Measurements from ENCODE around the gene THOC5.
"Not testable (repeated sequence)": the region's sequence is repeated elsewhere in the genome, so short reads cannot be mapped to it uniquely, and the experiment has no call there.

The THOC5 gene

GRCh38 chr22:29503811-29504372, 49.7 kb downstream of the THOC5 start:
- no peak for DNase-seq

GRCh38 chr22:29499852-29500251, 53.7 kb downstream of the THOC5 start:
- no peak for DNase-seq

- no peak for DNase-seq
These were observed 59.9 kb downstream of the THOC5 start for GRCh38 chr22:29493636-29494035.

GRCh38 chr22:29491012-29491411, 62.5 kb downstream of the THOC5 start:
- no peak for DNase-seq

DNA sequence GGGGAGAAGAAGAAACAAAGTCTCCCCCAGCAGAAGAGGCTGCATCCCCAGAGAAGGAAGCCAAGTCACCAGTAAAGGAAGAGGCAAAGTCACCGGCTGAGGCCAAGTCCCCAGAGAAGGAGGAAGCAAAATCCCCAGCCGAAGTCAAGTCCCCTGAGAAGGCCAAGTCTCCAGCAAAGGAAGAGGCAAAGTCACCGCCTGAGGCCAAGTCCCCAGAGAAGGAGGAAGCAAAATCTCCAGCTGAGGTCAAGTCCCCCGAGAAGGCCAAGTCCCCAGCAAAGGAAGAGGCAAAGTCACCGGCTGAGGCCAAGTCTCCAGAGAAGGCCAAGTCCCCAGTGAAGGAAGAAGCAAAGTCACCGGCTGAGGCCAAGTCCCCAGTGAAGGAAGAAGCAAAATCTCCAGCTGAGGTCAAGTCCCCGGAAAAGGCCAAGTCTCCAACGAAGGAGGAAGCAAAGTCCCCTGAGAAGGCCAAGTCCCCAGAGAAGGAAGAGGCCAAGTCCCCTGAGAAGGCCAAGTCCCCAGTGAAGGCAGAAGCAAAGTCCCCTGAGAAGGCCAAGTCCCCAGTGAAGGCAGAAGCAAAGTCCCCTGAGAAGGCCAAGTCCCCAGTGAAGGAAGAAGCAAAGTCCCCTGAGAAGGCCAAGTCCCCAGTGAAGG, 64.3 kb downstream of the THOC5 start:
- not testable (repeated sequence) for DNase-seq

GRCh38 chr22:29487426-29487986, 66.1 kb downstream of the THOC5 start:
- no peak for DNase-seq

- no peak for DNase-seq
These were observed 68.1 kb downstream of the THOC5 start for GRCh38 chr22:29485448-29485847.

- DNase-seq = no peak
These were observed 68.9 kb downstream of the THOC5 start for GRCh38 chr22:29484642-29485041.

DNA sequence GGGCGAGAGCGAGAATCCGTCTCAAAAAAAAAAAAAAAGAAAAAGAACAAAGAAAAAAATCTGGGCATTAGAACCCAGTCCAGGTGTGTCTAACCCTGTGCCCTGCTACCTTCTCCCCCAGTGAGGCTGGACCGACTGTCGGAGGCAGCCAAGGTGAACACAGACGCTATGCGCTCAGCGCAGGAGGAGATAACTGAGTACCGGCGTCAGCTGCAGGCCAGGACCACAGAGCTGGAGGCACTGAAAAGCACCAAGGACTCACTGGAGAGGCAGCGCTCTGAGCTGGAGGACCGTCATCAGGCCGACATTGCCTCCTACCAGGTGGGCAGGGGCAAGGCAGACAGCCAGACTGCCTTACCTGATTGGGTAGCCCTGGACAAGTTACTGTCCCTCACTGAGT, 70.3 kb downstream of the THOC5 start:
- no peak for DNase-seq

GRCh38 chr22:29482726-29483125, 70.8 kb downstream of the THOC5 start:
- DNase-seq = no peak

DNA sequence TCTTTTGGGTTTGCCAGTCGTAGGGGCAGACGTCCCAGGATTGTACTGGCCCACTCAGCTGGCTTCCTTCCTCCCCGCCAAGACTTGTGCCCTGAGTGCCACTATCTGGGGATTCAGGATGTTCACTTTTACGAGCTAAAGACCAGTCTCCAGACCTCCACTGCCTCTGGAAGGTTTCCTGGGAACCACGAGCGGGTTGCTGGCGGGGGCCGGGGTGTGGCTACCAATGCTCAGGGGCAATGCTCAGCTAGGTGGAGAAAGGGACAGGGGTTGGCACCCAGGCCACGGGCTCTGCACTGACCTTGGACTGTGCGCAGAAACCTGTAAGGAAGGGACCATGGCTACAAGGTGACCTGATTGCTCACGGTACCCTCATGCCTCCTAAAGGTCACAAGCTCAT, 71.3 kb downstream of the THOC5 start:
- no peak for DNase-seq

DNA sequence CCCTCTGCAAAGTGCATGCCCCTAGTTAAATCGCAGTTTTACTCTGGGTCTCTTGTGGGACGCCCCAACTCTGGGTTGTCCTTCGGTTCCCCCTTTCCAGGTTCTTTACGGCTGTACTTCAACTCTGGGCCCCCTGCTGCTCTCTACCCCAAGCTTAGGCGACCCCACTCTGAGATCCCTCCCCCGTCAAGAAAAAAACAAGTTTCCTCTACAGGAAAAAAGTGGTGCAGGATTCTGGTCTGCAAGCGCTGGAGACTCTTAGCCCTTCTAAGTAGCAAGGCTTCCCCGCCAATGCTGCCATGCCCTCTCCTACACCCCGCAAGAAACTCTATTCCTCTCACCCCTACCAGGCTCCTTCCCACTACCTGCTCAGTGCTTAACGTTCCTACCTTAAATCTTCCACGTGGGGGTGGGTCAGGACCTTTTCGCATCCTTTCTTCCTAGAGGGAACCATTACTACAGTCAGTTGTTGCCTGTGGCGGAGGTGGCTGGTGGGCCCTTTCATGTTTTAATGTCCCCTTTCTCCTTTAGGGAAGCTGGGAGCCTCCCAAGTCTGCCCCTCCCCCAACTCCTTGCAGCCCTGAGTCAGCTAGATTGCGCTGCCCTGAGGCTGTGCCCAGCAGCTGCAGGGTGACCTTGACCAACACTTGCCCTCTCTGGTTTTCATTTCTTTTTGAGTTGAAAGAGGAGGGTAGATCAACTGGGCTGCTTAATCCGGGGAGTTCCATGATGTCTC, 72.1 kb downstream of the THOC5 start:
- no peak for DNase-seq

- no peak for DNase-seq
These were observed 72.9 kb downstream of the THOC5 start for GRCh38 chr22:29480512-29481264.

DNA sequence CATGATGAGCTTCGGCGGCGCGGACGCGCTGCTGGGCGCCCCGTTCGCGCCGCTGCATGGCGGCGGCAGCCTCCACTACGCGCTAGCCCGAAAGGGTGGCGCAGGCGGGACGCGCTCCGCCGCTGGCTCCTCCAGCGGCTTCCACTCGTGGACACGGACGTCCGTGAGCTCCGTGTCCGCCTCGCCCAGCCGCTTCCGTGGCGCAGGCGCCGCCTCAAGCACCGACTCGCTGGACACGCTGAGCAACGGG, 73.4 kb downstream of the THOC5 start:
- no peak for DNase-seq

- no peak for DNase-seq
These were observed 73.9 kb downstream of the THOC5 start, which contains the start of gene NEFH for GRCh38 chr22:29479417-29480261. TSS of gene NEFH (plus strand) at chr22:29480218. CDS start at chr22:29480263, 45 bp downstream.

GRCh38 chr22:29478326-29479276, 75.0 kb downstream of the THOC5 start:
- no peak for DNase-seq

GRCh38 chr22:29477723-29478318, 75.7 kb downstream of the THOC5 start:
- no peak for DNase-seq

DNA sequence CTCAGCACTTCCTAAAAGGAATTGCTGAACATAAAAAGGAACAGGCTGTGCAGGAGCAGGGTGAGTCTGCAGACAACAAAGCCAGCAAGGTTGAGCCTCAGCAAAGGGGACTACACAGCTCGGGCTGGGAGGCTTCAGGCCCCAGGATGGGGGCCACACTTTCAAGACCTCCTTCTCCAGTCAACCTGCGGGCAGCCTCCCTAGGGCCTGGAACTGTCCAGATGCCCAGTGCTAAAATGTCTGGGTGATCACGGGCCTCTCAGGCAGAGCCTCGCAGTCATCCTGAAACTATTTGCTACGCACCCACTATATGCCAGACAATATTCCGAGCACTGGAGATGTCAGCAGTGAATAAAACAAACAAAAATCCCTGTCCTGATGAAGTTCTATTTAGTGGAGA, 77.4 kb downstream of the THOC5 start:
- no peak for DNase-seq

GRCh38 chr22:29475550-29475949, 78.0 kb downstream of the THOC5 start:
- no peak for DNase-seq

DNA sequence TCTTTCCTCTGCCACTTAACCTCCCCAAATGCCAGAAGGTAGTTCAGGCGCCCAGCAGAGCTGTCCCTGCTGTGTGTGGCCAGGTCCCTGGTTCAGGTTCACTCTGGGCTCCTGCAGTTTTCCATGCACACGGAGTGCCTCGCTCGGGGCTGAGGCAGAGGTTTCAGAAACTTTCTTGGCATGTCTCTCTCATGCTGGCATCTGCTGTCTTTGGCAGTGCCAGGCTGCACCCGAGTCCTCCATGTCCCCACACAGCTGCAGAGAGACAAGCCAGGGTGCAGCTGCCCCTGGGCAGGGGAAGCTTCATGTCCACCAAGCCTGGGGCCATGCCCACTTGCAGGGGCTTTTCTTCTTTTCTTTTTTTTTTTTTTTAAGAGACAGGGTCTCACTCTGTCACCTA, 80.6 kb downstream of the THOC5 start:
- DNase-seq = no peak

All from NCI-H774 (cell line).